BLaER1 treated with 17β-estradiol and CSF1 and Interleukin-3, amounts not matched to agents 10 nM and 100 nM (cell line): ENCODE results near the gene SPIC.

ENCODE experiments used
- H3K27ac ChIP-seq, 11 experiments: shearing (Covaris generic); formaldehyde crosslinking; 2 replicates each; pipeline ENCODE4 v1.8.1; 2022
- H3K27me3 ChIP-seq, 11 experiments: shearing (Covaris generic); formaldehyde crosslinking; 2 replicates each; pipeline ENCODE4 v1.8.1; 2022
- H3K36me3 ChIP-seq, 11 experiments: shearing (Covaris generic); formaldehyde crosslinking; 2 replicates each; pipeline ENCODE4 v1.8.1; 2022
- H3K4me1 ChIP-seq, 10 experiments: shearing (Covaris generic); formaldehyde crosslinking; 2 replicates each; pipeline ENCODE4 v1.8.1; 2022
- H3K4me2 ChIP-seq, 11 experiments: shearing (Covaris generic); formaldehyde crosslinking; 2 replicates each; pipeline ENCODE4 v1.8.1; 2022
- H3K4me3 ChIP-seq, 10 experiments: shearing (Covaris generic); formaldehyde crosslinking; 2 replicates each; pipeline ENCODE4 v1.8.1; 2022
- H3K9ac ChIP-seq, 11 experiments: shearing (Covaris generic); formaldehyde crosslinking; 2 replicates each; pipeline ENCODE4 v1.8.1; 2022
- H3K9me3 ChIP-seq, 11 experiments: shearing (Covaris generic); formaldehyde crosslinking; replicated peaks in 1 of 11; 2 replicates each; pipeline ENCODE4 v1.8.1; 2022
- H4K20me1 ChIP-seq, 11 experiments: shearing (Covaris generic); formaldehyde crosslinking; 2 replicates each; pipeline ENCODE4 v1.8.1; 2022
- Cebpa-rat ChIP-seq, 11 experiments: shearing (Covaris generic); IDR thresholded peaks; 2 replicates each; pipeline ENCODE4 v1.8.1; 2022

The SPIC gene

GRCh38 chr12:101493556-101493955 lies 18.4 kb downstream of the SPIC start:
- Histone ChIP-seq H3K36me3 (no peaks in the 10 kb centered on the region), H3K9me3 (peaks cover 0 to 8% (median 0%) of the 10 kb centered on the region in 11 experiments; a peak in 5 of 22 replicates), H3K4me3 (no peak overlapping the region), H3K27ac (no peak overlapping the region), H3K4me2 (no peak overlapping the region), H4K20me1 (no peaks in the 10 kb centered on the region), H3K9ac (no peak overlapping the region), H3K27me3 (no peaks in the 10 kb centered on the region), H3K4me1 (peaks cover 0 to 31% (median 0%) of the 10 kb centered on the region in 10 experiments; a peak in 5 of 20 replicates)
- TF ChIP-seq Cebpa-rat (IDR thresholded peaks at IDR 0.05) = no peak

GRCh38 chr12:101498252-101498651 lies 23.1 kb downstream of the SPIC start:
- no peak overlapping the region for H3K4me2 ChIP-seq
- H4K20me1 ChIP-seq = no peaks in the 10 kb centered on the region
- H3K36me3 ChIP-seq = no peaks in the 10 kb centered on the region
- H3K4me1 ChIP-seq = no peaks in the 10 kb centered on the region
- no peak overlapping the region for H3K4me3 ChIP-seq
- no peak overlapping the region for H3K27ac ChIP-seq
- H3K9me3 ChIP-seq = no peaks in the 10 kb centered on the region
- no peak for TF ChIP-seq Cebpa-rat (IDR thresholded peaks at IDR 0.05)
- H3K9ac ChIP-seq = no peak overlapping the region
- no peaks in the 10 kb centered on the region for H3K27me3 ChIP-seq

GRCh38 chr12:101501410-101501995 lies 26.4 kb downstream of the SPIC start:
- H3K4me2 ChIP-seq = no peak overlapping the region
- H3K9me3 ChIP-seq = peaks cover 5 to 16% (median 11%) of the 10 kb centered on the region in 11 experiments; a peak in 21 of 22 replicates
- no peaks in the 10 kb centered on the region for H3K27me3 ChIP-seq
- TF ChIP-seq Cebpa-rat (IDR thresholded peaks at IDR 0.05) = no peak
- no peaks in the 10 kb centered on the region for H3K36me3 ChIP-seq
- H3K4me3 ChIP-seq = no peak overlapping the region
- H3K27ac ChIP-seq = no peak overlapping the region
- no peaks in the 10 kb centered on the region for H3K4me1 ChIP-seq
- no peak overlapping the region for H3K9ac ChIP-seq
- no peaks in the 10 kb centered on the region for H4K20me1 ChIP-seq

- Histone ChIP-seq H3K4me3 (no peak overlapping the region), H3K36me3 (no peaks in the 10 kb centered on the region), H3K9me3 (no peaks in the 10 kb centered on the region), H3K4me1 (no peaks in the 10 kb centered on the region), H3K4me2 (no peak overlapping the region), H3K27ac (no peak overlapping the region), H3K27me3 (no peaks in the 10 kb centered on the region), H4K20me1 (no peaks in the 10 kb centered on the region), H3K9ac (no peak overlapping the region)
- no peak for TF ChIP-seq Cebpa-rat (IDR thresholded peaks at IDR 0.05)
Measured at GRCh38 chr12:101521136-101521535, 46.0 kb downstream of the SPIC start.

- Histone ChIP-seq H4K20me1 (no peaks in the 10 kb centered on the region), H3K4me3 (no peak overlapping the region), H3K9me3 (no peaks in the 10 kb centered on the region), H3K36me3 (no peaks in the 10 kb centered on the region), H3K27ac (no peak overlapping the region), H3K4me1 (no peaks in the 10 kb centered on the region), H3K9ac (no peak overlapping the region), H3K4me2 (no peak overlapping the region), H3K27me3 (no peaks in the 10 kb centered on the region)
- no peak for TF ChIP-seq Cebpa-rat (IDR thresholded peaks at IDR 0.05)
Measured at GRCh38 chr12:101527682-101528081, 52.5 kb downstream of the SPIC start.

GRCh38 chr12:101536069-101536674 lies 61.0 kb downstream of the SPIC start:
- Histone ChIP-seq H3K27me3 (no peaks in the 10 kb centered on the region), H3K4me3 (no peak overlapping the region), H4K20me1 (no peaks in the 10 kb centered on the region), H3K4me2 (no peak overlapping the region), H3K9ac (no peak overlapping the region), H3K27ac (no peak overlapping the region), H3K9me3 (no peaks in the 10 kb centered on the region), H3K4me1 (no peaks in the 10 kb centered on the region), H3K36me3 (no peaks in the 10 kb centered on the region)
- TF ChIP-seq Cebpa-rat (IDR thresholded peaks at IDR 0.05) = no peak
